GM12874 (cell line): ENCODE data around the gene TSPAN18.

ENCODE experiments used
- TF ChIP-seq, protein P1 (sequence below): IDR thresholded peaks from 2 replicates; pipeline ENCODE4 v1.5.1; 2011; ENCODE audit warnings: low read depth, mild to moderate bottlenecking, control low read depth, low read length, moderate library complexity; ENCODE audit not compliant: insufficient read depth

The TSPAN18 gene

DNA sequence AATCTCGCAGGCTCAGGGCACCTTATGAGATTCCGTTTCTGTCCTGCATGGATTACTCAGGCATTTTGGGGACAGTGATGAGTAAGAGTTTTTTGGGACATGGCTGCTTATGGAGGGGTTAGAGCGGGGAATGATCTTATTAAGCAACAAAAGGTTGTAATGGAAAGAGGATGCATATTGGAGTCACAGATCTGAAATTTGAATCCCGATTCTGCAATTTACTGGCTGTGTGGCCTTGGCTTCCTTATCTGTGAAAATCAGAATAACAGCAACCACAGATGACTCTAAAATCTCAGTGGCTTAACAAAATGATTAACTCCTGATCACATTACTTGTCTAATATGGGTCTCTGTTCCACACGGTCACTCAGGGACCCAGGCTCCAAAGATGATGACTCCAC, 5.8 kb downstream of the TSPAN18 start:
- TF ChIP-seq, protein P1, sequence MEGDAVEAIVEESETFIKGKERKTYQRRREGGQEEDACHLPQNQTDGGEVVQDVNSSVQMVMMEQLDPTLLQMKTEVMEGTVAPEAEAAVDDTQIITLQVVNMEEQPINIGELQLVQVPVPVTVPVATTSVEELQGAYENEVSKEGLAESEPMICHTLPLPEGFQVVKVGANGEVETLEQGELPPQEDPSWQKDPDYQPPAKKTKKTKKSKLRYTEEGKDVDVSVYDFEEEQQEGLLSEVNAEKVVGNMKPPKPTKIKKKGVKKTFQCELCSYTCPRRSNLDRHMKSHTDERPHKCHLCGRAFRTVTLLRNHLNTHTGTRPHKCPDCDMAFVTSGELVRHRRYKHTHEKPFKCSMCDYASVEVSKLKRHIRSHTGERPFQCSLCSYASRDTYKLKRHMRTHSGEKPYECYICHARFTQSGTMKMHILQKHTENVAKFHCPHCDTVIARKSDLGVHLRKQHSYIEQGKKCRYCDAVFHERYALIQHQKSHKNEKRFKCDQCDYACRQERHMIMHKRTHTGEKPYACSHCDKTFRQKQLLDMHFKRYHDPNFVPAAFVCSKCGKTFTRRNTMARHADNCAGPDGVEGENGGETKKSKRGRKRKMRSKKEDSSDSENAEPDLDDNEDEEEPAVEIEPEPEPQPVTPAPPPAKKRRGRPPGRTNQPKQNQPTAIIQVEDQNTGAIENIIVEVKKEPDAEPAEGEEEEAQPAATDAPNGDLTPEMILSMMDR, result no peak

- TF ChIP-seq, protein P1, result no peak
Measured at GRCh38 chr11:44733877-44734276, 7.1 kb downstream of the TSPAN18 start.

GRCh38 chr11:44734843-44735381, 8.2 kb downstream of the TSPAN18 start:
- TF ChIP-seq, protein P1, result no peak

- TF ChIP-seq, protein P1, result no peak
Measured at GRCh38 chr11:44736791-44737190, 10.0 kb downstream of the TSPAN18 start.

- TF ChIP-seq, protein P1, result no peak
Measured at GRCh38 chr11:44737245-44738085, 10.7 kb downstream of the TSPAN18 start.

GRCh38 chr11:44738791-44739190, 12.0 kb downstream of the TSPAN18 start:
- TF ChIP-seq, protein P1, result no peak

DNA sequence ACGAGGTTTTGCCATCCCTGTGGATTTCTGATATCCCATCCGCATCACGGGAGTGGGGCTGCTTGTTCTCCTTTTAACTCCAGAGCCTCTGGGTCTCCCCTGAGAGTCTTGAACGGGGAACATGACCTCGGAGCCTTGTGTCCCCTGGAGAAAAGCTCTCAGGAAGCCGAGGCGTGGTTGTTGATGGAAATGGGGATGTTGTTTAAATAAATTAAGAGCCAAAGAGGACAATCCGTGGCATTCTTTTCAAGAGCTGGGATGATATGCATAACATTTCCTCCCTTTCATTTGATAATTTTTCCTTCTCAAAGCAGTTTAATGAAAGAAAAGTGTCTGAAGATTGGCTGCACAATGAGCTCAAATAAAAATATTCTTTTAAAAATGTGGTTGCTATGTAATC, 14.2 kb downstream of the TSPAN18 start:
- TF ChIP-seq, protein P1, result no peak
